GM21717 (cell line): ENCODE data around the gene CDH13.

Experiments
- ATAC-seq: cut with Tn5 transposase; IDR thresholded peaks from one replicate; pipeline ENCODE4 v1.9.1; 2021; ENCODE audit warnings: mild to moderate bottlenecking, moderate library complexity; ENCODE audit not compliant: unreplicated experiment

The CDH13 gene

GRCh38 chr16:82876951-82877350, 250.2 kb downstream of the CDH13 start:
- ATAC-seq, result no peak

- no peak for ATAC-seq
Observed at GRCh38 chr16:82878466-82878865, 251.7 kb downstream of the CDH13 start.

GRCh38 chr16:82880346-82880745, 253.6 kb downstream of the CDH13 start:
- no peak for ATAC-seq

DNA sequence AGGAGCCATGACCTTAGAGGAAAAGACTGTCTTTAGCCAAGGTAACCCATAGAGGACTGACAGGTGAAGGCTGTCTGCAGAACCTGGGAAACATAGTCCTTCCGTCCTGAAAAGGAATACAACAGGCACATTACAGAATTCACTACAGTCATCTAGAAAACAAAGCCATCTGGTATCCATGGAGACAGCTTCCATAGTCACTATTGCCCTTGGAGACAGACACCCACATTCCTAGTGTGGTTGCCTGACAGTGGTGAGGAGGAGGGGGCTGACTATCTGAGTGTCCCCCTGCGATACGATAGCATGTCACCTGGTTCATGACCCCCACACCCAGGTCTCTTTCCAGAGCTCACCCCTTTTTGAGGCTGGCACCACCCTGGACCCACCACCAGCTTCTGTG, 254.7 kb downstream of the CDH13 start:
- ATAC-seq, result no peak

DNA sequence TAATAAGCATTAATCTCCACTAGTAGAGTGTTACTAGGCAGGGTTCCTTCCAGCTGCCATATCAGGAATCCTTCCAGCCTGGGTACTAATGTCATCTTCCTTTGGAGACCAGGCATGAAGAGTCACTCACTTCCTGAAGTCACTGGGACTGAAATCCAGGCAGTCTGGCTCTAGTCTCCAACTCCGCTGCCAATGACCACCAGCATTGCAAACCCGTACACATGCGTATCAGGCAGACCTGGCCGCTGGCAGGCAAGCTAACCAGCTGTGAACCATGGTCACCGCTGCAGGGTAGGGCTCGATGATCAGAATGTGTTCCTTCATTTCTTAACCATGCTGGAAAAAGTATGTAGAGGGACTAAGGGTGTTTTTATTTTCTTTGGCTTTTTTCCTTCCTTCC, 255.5 kb downstream of the CDH13 start:
- ATAC-seq, result no peak

DNA sequence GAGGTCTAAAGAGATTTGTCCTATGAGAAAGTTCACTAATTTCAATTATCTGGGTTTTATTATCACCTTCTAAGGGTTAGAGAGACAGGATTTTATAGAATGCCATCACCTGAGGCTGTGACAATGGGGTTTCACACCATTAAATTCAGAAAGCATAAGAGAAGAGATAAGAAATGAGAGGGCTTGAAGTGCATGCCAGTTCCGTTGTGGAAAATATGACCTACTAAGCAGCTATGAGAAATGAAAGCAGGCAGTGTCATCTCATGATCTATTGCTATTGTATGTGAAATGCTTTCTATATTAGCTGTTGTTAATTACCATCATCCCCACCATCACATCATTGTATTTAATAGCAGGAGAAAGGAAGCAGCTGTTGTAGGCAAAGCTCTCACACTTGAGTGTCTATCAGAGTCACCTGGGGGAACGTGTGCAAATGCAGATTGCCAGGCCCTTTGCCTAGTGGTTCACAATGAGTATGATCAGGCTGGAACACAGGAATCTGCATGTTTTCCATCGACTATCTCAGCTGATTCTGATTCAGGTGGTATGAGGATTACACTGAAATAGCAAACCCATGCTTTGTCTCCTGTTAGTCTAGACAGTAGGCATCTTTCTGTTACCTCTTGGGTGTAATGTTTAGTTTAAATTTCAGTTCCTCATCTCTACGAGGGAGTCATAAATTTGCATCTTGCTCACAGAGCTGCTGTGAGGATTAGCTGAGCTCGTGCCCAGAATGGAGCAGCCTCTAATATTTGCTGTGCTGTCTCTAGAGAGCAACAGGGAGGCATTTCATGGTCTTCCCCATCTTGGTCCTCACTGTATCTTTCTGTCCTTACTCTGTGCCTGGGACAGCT, 256.4 kb downstream of the CDH13 start:
- ATAC-seq, result peak; percentile 58

- no peak for ATAC-seq
Observed at GRCh38 chr16:82884320-82884898, 257.6 kb downstream of the CDH13 start.

- ATAC-seq, result no peak
Observed at GRCh38 chr16:82886146-82886545, 259.4 kb downstream of the CDH13 start.

DNA sequence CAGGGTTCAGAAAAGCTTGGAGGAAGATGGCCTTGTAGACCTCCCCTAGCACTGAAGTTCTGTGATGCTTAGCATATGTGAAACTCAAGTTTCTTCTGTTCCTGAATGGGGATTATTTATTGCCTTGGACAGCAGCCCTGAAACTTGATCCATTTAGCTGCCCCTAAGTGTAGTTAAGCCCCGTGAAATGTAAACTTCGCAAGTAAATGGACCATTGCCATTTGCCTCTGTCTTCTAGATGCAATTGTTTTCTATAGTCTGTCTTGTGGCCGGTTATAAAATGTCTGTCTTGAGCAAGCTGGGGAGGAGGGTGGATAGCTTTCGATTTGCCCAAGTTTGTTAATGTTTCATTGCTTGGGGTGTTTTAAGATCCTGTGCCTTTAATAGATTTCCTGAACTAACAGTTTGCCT, 261.8 kb downstream of the CDH13 start:
- no peak for ATAC-seq

- no peak for ATAC-seq
Observed at GRCh38 chr16:82891424-82891823, 264.7 kb downstream of the CDH13 start.

DNA sequence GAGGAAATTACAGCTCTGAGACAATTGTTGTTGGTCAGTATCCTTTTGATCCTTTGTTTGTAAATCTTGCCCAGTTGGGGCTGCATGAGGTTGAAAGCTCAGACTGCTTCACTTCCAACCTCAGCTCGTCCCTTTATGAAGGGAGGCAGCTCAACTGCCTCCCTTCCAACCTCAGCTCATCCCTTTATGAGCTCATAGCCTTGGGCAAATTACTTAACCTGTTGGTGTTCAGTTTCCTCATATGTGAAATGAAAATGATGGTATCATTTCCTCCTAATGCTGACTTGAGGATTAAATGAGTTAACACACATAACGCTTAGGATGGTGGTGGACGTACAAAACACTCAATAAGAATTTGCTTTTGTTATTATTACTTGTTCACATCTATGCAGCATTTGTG, 265.1 kb downstream of the CDH13 start:
- ATAC-seq, result no peak

GRCh38 chr16:82892324-82892723, 265.6 kb downstream of the CDH13 start:
- ATAC-seq, result no peak

- no peak for ATAC-seq
Observed at GRCh38 chr16:82895843-82896242, 269.1 kb downstream of the CDH13 start.

- ATAC-seq, result no peak
Observed at GRCh38 chr16:82899006-82899405, 272.2 kb downstream of the CDH13 start.

GRCh38 chr16:82899731-82900450, 273.1 kb downstream of the CDH13 start:
- no peak for ATAC-seq

GRCh38 chr16:82900559-82900958, 273.8 kb downstream of the CDH13 start:
- ATAC-seq, result no peak

GRCh38 chr16:82911925-82912324, 285.2 kb downstream of the CDH13 start:
- ATAC-seq, result no peak

DNA sequence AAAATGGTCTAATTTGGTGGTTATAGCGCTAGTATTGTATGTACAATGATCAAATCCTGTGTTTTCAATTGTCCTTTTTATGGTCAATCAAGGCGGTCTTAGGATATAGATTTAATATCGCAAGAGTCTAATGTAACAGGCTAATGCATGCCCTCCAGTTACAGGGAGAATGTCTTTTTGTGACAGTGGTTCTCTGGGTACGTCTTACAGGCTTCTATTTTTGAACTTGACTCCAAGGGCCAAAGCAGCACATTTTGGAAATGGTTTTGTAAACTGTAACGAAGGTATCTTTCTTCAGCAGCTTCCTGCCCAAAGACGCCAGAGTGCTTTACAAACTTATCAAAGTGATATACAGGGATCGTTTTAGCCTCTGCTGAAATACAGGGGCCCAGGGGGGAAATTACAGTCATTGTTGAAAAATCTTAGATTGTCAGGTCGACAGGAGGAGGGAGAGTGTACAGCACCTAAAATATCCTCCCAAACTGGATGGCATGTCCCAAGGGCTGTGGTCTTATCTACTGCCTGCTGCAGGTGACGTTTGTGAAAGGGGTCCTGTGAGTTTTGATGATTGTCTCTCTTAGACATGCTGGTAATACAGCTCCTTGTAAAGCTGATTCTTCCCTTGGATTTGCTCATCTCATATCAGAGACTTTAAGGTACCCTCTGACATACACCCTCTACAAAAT, 288.5 kb downstream of the CDH13 start:
- ATAC-seq, result no peak

DNA sequence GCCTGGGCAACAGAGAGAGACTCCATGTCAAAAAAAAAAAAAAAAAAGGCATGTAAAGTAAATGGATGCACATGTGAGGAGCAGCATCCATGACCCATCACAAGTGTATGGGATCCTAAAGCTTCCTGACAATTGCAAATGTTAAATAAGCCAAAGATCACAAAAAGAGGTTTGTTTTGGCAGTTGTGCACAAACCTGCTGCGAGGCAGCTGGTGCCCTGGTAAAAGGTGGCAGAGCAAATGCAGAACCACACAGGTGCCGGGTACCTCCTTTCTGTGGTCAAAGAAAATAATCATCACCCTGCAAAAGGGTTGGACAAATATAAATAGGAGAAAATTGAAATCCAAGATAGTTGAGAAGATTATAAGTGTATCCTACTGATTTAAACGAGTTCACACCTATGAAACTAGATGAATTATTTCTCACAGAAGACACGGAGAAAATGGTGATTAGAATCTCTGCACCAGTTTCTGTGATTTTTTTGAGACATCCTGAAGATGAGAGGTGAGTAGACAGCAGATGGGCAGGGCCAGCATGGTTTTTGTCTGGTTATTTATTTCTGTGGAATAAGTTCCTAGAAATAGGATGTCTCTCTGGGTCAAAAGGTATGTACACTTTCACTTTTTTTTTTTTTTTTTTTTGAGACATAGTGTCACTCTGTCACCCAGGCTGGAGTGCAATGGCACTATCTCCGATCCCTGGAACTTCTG, 291.3 kb downstream of the CDH13 start:
- no peak for ATAC-seq

GRCh38 chr16:82924075-82924854, 297.5 kb downstream of the CDH13 start:
- ATAC-seq, result no peak
